ENCODE results near the gene IRF2BP2. TPM values are rescaled to one million over a fixed set of nuclear protein-coding genes. Genes with fewer than 3 reads are reported as not detected.

The IRF2BP2 gene
- total RNA-seq, 2 donors from 2014 or later: 111 to 124 TPM

DNA sequence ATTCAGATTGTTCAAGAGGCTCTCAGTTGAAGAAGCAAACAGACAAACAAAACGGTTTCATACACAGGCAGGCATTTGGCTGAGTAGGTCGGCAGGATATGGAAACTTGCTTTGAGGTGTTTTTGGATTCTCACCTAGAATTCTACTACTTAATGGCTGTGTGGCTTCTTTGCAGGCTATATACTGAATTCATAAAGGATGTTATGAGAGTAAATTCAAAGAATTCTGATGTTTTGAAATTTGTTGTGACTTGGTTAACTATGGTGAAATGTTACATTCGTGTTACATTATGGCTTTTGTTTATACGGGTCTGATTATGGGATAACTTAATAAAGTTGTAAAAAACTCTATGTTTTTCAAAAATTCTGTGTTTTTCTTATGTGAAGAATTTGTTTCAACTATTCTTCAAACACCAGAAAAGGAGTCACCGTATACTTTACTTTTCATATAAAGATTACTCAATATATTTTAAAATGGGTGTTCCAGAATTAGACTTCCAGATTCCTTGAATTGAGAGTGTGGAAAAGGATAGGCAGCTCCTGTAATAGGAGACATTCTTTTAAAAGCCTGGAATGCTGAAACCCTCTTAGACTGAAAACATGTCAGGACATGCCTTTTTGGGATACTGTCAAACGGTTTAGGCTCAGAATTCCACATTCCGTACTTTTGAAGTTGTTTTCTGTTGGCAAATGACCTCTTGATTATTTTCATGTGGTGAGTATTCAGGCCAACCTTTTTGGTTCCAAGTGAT lies 8.2 kb upstream of the IRF2BP2 start:
- Histone ChIP-seq H3K4me1 (replicated peaks) (no peaks in the 10 kb centered on the region), H3K27me3 (replicated peaks; ENCODE audit: insufficient read depth) (no peaks in the 10 kb centered on the region), H3K4me3 (no peak overlapping the region), H3K27ac (peak overlapping the region; percentile 42 to 54), H3K36me3 (no peaks in the 10 kb centered on the region), H3K9me3 (no peaks in the 10 kb centered on the region)
- TF ChIP-seq, protein P1, sequence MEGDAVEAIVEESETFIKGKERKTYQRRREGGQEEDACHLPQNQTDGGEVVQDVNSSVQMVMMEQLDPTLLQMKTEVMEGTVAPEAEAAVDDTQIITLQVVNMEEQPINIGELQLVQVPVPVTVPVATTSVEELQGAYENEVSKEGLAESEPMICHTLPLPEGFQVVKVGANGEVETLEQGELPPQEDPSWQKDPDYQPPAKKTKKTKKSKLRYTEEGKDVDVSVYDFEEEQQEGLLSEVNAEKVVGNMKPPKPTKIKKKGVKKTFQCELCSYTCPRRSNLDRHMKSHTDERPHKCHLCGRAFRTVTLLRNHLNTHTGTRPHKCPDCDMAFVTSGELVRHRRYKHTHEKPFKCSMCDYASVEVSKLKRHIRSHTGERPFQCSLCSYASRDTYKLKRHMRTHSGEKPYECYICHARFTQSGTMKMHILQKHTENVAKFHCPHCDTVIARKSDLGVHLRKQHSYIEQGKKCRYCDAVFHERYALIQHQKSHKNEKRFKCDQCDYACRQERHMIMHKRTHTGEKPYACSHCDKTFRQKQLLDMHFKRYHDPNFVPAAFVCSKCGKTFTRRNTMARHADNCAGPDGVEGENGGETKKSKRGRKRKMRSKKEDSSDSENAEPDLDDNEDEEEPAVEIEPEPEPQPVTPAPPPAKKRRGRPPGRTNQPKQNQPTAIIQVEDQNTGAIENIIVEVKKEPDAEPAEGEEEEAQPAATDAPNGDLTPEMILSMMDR (IDR thresholded peaks at IDR 0.05): no peak
- TF ChIP-seq POLR2A (IDR thresholded peaks at IDR 0.05) (no peak), POLR2AphosphoS5 (IDR thresholded peaks at IDR 0.05) (peak; percentile 32)
- WGBS: 45% methylated on average over 7 of the region's 7 CpGs
- intact Hi-C loops (cut with DNase I): no loop called here
- DNase-seq (ENCODE audit: low spot score): no peak

DNA sequence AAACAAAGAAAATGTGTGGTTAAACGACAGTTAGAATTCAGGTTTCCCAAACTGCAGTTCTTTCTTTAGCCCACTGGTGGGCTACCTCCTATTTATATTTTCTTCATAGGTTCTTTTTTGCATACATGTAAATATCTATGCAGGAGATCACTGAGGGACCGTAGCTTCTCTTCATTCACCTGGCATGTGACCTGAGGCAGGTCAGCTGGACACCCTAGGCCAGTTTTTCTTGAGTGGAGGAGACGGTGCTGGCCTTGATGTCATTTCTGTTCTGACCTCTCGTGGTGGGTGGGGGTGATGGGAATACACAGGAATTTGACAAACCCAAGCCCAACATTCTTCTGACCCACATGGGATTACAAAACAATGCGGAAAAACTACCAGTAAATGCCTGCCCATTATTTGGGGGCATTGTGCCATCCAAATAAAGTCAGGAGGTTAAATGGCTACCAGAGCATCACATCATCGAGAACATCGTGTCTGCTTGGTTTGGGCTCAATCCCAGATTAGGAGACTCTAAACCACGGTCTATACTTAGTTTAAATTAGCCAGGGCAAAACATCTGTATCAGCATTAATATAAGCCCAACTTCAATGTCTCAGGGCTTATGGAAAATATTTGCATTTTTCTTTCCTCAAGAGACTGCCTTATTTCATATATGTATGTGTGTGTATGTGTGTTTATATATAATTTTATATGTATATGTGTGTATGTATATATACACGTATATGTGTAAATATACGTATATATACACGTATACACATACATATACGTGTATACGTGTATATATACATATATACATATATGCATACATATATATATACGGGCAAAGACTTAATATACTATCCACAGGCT lies 7.4 kb upstream of the IRF2BP2 start:
- 66% methylated on average over 14 of the region's 14 CpGs for WGBS
- Histone ChIP-seq H3K27ac (peak overlapping the region; percentile 54 to 61), H3K27me3 (replicated peaks; ENCODE audit: insufficient read depth) (no peaks in the 10 kb centered on the region), H3K36me3 (no peaks in the 10 kb centered on the region), H3K9me3 (no peaks in the 10 kb centered on the region), H3K4me3 (no peak overlapping the region), H3K4me1 (replicated peaks) (peaks cover 1% of the 10 kb centered on the region)
- TF ChIP-seq POLR2A (IDR thresholded peaks at IDR 0.05): no peak
- TF ChIP-seq, protein P1 (IDR thresholded peaks at IDR 0.05): no peak
- peak; percentile 34 for TF ChIP-seq POLR2AphosphoS5 (IDR thresholded peaks at IDR 0.05)
- no peak for DNase-seq (ENCODE audit: low spot score)
- intact Hi-C loops (cut with DNase I): no loop called here

DNA sequence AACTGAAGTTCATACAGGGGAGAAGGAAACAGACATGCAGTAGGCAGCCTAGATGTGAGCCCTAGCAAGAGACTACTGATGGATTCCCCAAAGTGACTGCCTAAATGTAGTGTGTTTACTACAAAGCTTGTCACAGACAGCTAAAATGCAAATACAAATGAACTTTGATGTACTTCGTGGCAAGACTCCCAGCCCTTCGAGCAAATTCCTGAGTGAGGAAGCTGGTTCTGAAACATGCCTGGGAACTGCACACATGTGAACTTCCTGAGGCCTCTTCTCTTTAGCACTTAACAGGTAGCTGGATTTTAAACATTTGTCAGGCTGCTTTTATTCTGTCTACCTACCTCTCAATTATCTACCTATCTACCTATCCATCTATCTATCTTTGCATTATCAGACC lies 6.7 kb upstream of the IRF2BP2 start:
- TF ChIP-seq POLR2A (IDR thresholded peaks at IDR 0.05) (no peak), POLR2AphosphoS5 (IDR thresholded peaks at IDR 0.05) (peak; percentile 54)
- Histone ChIP-seq H3K4me1 (replicated peaks) (peaks cover 8% of the 10 kb centered on the region), H3K4me3 (no peak overlapping the region), H3K27me3 (replicated peaks; ENCODE audit: insufficient read depth) (no peaks in the 10 kb centered on the region), H3K27ac (peak overlapping the region; percentile 54 to 61), H3K9me3 (no peaks in the 10 kb centered on the region), H3K36me3 (no peaks in the 10 kb centered on the region)
- DNase-seq (ENCODE audit: low spot score): no peak
- WGBS: 18% methylated on average over 2 of the region's 2 CpGs
- intact Hi-C loops (cut with DNase I): no loop called here

DNA sequence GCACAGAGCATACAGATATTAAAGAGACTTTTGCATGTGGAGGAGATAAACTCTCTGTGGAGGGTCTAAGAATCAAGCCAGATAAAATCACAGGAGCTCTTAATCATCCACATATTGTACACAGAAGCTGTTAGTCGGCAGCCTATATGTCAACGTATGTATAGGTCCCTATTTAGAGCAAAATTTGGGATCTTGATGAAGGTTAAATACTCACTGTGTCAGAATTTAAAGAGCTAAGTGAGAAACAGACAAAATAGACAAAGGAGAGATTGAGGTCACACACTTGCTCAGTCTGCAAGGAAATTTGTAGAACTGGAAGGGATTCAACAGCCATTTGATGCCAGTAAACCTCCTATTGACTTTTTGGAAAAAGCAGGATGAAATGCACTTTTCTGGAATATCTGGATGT lies 4.1 kb upstream of the IRF2BP2 start:
- Histone ChIP-seq H3K27me3 (replicated peaks; ENCODE audit: insufficient read depth) (no peaks in the 10 kb centered on the region), H3K4me1 (replicated peaks) (peaks cover 9% of the 10 kb centered on the region), H3K4me3 (no peak overlapping the region), H3K27ac (peak overlapping the region; percentile 98 to 99), H3K9me3 (no peaks in the 10 kb centered on the region), H3K36me3 (no peaks in the 10 kb centered on the region)
- TF ChIP-seq POLR2A (IDR thresholded peaks at IDR 0.05) (no peak), POLR2AphosphoS5 (IDR thresholded peaks at IDR 0.05) (no peak)
- TF ChIP-seq, protein P1 (IDR thresholded peaks at IDR 0.05): no peak
- WGBS: 19% methylated on average over 2 of the region's 2 CpGs
- DNase-seq (ENCODE audit: low spot score): no peak
- intact Hi-C loops (cut with DNase I): loop anchor here (5.0 kb wide), 2 partner anchors 248 to 358 kb away; no protein-coding TSS in a partner anchor

DNA sequence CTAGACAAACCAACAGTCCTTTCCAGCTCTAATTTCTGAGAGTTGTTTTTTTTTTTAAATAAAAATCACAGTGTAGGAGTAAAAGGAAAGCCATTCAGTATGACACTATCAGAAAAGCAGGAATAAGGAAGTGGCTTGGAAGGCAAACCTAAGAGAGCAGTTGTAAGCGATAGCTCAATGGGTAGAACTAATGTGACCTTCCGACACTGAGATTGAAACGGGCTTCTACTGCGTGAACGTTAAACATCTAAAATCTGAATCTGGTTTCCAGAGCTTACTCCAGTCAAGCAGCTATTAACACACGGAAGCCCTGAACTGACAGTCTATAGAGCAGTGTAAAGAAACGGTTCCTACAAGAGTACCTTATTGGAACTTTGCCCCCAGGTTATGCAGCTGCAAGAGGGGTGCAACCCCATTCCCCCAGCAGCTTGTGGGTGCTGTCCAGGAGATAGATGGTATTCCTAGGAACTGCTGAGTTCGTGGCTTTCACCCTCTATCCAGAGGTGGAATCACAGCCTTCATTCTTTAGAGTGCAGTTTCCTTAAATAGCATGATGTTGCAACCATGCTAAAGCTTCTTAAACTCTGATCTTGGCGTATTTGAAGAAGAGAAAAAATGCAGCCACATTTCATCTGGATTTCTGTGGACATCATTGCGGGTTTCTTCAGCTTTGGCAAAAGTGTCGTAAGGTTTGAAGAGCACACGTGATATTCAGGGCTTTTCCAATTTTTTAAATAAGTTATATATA lies 3.3 kb upstream of the IRF2BP2 start:
- peak overlapping the region; percentile 98 to 99 for H3K27ac ChIP-seq
- H3K4me3 ChIP-seq: peak overlapping the region in 1 of 2 donors; percentile 4
- TF ChIP-seq POLR2A (IDR thresholded peaks at IDR 0.05) (no peak), POLR2AphosphoS5 (IDR thresholded peaks at IDR 0.05) (no peak)
- TF ChIP-seq, protein P1 (IDR thresholded peaks at IDR 0.05): no peak
- intact Hi-C loops (cut with DNase I): loop anchor here (2.0 to 5.0 kb wide), 3 partner anchors 249 to 359 kb away; no protein-coding TSS in a partner anchor
- WGBS: 28% methylated on average over 12 of the region's 12 CpGs
- H3K9me3 ChIP-seq: no peaks in the 10 kb centered on the region
- H3K27me3 ChIP-seq (replicated peaks; ENCODE audit: insufficient read depth): no peaks in the 10 kb centered on the region
- no peak for DNase-seq (ENCODE audit: low spot score)
- peaks cover 9% of the 10 kb centered on the region for H3K4me1 ChIP-seq (replicated peaks)
- peaks cover 0 to 6% of the 10 kb centered on the region in 2 donors for H3K36me3 ChIP-seq
